Stimulated activated CD4-positive, alpha-beta T cell treated with anti-CD3 and anti-CD28 coated beads, Interleukin-4, amount 100 ng/mL, for 4 hours (primary cell): Measurements from ENCODE around the gene FSTL4.

Experiments used
- DNase-seq, 2 experiments: peaks; one replicate each; pipeline ENCODE4 v3.0.0-alpha.2; 2020

Gene FSTL4

DNA sequence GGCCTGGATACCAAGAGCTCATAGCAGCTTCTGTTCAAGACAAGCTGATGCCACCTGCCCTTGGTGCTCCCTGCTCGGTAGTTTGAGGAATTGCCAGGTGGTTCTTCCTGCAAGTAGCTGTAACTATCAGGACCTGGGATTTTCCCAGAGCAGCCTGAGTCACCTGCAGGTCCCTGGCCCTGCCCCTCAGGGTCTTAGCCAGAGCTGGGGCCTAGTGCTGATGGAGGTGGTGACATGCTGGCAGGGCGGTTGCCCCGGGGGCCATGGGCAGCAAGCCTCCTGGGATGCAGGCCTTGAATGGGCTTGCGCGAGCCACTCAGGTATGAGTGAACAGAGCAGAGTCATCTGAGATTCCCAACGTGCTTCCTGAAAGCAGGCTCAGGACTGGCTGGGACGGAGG is 298.3 kb downstream of the FSTL4 start:
- no peak for DNase-seq

DNA sequence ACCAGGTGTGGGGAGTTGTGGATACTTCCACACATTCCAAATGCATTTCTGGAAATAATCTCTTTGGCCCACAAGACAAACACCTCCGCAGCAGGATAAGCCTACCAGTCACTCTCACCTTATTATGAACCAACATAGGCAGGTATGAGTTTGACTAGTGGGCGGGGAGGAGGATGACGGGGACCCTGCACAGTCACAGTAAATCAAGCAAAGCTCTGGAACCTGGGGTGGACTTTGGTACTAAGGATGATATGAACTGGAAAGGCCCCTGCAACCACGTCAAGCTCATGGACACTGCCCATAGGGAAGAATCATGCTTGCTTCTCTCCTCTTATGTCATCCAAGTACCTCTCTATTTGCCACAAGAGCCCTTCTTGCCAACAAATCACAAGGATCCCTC is 301.2 kb downstream of the FSTL4 start:
- no peak for DNase-seq

DNA sequence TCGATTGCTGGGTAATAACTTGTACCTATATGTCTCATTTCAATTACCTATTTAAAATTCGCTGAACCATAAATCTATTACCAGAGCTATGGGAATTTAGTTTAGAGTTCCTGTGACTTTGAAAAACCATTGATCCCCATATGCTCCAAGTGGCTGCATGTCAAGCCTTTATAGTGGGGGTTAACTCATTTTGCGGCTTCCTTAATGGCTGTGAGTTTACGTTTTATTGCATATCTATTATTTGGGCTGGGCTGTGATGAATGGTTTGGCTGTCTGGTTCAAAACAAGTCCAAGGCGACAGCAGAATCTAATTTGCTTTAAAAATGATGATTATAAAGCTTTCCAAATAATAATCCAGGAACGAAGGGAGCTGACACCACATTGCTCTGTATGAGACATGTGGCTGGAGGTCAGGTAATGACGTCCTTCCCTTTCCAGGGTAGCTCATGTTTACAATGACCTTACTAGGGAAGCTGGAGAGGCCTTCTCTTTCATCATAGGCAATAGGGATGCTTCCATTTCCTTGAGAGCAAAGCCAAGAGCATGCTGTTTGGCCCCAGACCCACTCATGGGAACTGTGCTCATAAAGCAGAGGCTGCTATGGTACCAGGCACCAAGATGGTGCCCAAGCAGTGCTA is 302.2 kb downstream of the FSTL4 start:
- DNase-seq = no peak

DNA sequence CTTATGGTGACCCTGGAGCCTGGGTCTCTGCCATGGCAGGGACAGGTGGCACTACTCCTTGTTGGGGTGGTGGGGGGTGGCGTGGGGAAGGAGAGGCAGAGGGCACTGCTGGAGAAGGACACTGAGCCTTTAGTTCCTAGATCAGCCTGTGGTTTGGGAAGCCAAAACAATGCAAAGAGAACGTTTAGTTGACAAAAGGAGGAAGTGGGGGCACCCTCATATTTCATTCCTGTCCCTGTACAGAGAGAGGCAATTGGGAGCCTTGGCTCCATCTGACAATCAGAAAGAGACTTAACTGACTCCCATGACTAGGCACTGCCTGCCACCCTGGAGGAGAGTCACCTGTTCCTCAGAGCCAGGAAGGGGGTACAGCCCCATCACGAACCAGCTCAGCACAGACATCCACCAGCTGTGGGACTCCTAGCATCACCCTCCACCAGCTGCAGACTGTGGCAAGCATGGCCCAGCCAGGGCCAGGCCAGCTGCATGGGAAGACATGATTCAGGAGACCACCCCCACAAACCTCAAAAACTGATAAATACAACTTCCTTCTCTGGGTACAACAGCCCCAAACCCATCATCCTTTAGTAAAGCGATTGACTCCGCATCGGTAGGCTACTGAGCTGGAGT is 303.1 kb downstream of the FSTL4 start:
- no peak for DNase-seq

GRCh38 chr5:133307275-133307674 is 305.1 kb downstream of the FSTL4 start:
- DNase-seq = no peak

DNA sequence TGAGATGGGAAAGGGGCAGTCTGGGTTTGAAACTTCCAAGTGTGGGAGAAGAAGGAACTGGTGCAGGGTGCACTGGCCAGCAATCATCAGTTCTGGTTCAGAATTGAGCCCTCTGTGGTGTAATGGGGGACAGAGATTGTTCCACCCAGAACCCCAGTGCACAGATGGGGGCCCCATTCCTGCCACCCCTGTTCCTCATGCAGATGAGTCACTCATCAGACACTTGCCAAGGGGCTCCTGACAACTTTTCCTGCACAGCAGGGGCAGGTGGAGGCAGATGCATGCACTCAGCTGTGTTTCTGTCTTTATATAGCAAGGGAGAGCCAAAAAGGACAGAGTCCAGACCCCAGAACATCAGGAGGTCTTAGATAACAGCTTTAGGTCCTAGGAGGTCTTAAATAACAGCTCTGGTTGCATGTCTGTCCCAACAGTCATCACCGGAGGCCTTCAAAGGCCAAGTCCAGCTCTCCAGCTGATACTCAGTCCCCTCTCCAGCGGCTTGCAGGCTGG is 307.6 kb downstream of the FSTL4 start:
- DNase-seq = no peak

- no peak for DNase-seq
These were observed 308.2 kb downstream of the FSTL4 start for GRCh38 chr5:133304178-133304577.

DNA sequence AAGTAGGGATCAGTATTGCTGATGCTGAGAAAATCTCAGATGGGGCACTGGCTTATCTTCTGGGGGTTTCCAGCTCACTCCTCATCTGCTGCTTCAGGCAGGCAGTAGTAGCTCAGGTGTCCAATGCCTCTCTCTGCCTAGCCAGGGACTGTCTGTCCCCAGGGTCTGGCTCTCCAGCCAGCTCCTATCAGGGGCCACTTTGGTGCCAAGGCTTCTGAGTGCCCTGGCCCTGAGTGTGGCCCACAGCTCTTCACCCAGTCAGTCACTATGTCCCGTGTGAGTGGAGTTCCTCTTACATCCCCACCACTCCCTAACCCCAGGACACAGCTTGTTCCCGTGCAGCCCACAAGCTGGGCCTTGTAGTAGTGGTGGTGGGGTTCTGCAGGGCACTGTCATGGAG is 309.0 kb downstream of the FSTL4 start:
- no peak for DNase-seq

DNA sequence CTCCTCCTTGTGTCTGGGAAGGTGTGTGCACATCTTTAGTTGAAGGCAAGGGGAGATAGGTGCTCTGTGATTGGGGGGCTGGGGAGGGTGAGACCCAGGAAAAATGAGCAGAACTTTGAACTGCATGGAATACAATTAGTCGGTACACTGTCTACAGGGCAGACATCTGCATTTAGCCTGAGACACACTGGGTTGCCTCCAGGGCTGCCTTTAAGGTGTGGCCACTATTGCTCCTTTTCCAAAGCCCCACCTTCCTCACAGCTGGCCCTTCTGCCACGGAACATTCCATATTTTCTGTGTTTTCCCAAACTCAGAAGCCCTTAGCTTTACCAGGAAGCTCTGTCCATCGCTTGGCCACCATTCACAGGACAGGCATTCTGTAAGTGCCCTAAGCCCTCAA is 312.6 kb downstream of the FSTL4 start:
- DNase-seq = no peak

DNA sequence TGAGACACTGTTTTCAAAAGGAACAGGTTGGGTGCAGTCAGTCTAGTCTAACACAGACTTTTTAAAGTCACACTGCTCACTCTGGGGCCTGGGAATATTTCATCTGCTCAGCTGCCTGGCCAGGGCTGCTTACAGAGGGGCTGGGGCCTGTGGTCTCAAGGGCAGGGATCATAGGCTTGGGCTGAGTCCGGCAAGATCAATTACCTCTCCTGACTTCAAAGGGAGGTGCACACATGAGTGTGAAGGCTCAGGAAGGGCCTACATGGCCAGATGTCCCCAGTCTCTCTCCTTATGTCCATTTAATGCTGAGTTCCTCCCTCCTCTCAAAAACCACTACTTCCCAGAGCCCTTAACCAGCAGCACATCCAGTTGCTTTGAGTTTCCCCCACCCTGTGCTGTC is 313.3 kb downstream of the FSTL4 start:
- no peak for DNase-seq

GRCh38 chr5:133298447-133298846 is 313.9 kb downstream of the FSTL4 start:
- peak in 1 of 2 experiments; percentile 26 for DNase-seq

GRCh38 chr5:133297293-133297692 is 315.0 kb downstream of the FSTL4 start:
- no peak for DNase-seq

DNA sequence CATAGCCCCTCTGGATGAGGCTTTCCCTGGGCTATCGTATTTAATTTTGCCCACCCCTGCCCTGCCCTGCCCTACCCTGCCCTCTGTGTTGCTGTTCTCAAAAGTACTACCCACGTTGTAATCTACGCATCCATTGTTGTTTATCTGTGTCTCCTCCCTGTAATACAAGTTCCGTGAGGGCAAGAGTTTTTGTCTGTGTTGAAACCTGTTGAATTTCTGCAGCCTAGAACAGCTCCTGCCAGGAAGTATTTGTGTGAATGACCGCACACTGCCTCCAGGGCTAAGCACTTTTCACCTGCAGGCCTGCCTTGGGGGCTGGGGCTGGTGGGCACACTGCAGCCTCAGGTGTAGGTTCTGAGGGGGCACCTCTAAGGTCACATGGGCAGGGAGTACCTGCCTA is 315.7 kb downstream of the FSTL4 start:
- no peak for DNase-seq

DNA sequence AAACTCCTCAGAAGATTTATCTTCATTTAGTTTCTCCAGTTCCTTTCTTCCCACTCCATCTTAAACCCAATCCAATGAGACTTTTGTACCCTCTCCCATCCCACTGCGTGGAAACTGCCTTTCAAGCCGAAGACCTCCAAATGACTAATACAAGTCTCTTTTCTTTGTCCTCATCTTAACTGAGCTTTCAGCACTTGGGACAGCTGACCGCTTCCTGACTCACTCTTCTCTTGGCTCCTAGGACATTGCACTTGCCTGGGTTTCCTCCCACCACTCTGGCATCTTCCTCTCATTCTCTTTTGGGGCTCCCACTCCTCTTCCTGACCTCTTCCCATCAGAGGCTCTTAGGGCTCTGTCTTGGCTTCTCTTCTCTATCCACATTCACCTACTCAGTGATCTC is 316.8 kb downstream of the FSTL4 start:
- DNase-seq = no peak

DNA sequence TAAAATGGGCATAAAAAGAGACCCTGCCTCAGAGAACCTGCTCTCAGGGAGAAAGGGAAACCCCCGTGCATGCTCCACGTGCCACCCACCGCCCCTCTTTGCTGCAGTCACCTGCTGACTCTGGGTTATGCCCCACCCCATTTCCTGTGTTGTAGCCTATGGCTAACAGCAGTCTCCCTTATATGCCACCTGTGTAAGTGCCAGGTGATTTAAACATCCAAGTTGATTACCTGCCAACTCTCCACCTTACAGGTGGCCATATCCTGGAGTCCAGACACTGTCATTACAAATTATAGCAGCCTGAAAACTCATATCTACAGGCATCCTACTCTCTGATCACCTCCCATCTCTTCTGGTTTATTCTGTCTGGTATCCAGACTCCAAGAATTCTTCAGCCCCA is 318.0 kb downstream of the FSTL4 start:
- DNase-seq = no peak

GRCh38 chr5:133293960-133294359 is 318.4 kb downstream of the FSTL4 start:
- DNase-seq = no peak

- DNase-seq = no peak
These were observed 320.0 kb downstream of the FSTL4 start for GRCh38 chr5:133292300-133292699.

DNA sequence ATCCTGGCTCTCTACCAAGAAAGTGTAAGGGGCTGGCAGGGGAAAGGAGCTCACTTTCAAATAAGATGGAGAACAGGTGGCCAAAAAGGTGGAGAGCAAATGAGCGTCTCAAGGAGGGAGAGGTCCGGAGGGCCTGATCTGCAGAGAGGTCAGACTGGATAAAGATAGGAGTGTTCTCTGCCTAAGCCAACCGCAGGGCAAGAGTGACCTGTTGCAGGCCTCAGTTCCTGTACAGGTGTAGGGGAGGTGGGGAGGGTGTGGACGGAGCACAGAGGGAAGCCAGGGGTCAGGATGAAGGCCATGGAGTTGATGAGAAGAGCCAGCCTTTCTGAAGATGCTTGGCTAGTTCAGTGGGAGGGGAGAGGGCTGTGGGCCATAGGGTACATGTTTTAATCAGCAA is 320.8 kb downstream of the FSTL4 start:
- DNase-seq = no peak

- DNase-seq = no peak
These were observed 321.6 kb downstream of the FSTL4 start for GRCh38 chr5:133290669-133291240.

DNA sequence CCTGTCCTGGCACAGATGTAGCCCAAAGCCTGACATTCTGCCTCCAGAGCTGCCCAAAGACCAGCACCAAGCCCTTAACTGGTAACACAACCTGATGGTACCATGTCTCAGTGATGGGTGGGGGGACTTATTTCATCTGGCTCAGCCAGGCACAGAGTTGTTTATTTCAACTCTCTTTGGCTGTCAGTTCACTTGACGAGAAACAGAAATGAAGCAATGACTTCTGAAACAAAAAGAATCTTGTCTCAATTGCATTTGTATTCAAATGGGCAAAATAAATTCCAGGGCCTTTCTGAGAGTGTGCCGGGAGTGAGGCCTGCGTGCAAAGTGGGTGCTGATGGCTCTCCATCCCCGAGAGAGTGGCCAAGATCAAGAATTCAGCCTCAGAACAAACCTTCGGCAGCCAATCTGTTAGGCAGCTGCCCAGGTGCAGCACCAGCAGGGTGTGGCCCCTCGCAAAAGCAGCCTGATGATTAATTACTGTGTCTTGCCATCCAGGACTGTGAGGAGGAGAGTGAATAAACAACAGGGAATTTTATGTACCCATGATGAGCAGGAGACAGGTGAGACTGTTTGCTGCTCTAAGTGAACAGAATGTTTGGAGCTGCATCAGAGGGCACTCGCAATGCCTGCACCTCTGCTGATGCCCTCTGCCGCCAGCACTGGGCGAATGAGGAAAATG is 322.5 kb downstream of the FSTL4 start:
- DNase-seq = no peak

GRCh38 chr5:133287500-133287899 is 324.8 kb downstream of the FSTL4 start:
- peak; percentile 8 to 9 for DNase-seq

DNA sequence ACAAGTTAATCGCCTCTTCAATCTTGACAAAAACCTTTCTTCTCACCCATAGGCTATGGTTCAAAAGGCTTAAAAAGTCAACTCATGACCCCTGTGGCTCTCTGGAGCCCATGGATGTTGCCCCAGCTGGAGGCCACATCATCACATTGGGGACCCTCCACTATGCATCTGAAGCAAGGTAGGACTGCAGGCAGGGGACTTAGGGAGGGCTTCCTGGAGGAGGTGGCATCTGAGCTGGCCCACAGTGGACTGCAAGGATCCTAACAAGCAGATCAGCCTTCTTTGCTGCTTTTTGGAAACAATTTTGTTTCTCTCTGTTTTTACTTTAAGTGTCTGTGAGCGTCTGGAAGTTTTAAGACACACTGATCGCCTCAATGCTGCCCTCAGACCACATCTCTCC is 325.9 kb downstream of the FSTL4 start:
- no peak for DNase-seq

- DNase-seq = no peak
These were observed 326.7 kb downstream of the FSTL4 start for GRCh38 chr5:133285583-133286021.

DNA sequence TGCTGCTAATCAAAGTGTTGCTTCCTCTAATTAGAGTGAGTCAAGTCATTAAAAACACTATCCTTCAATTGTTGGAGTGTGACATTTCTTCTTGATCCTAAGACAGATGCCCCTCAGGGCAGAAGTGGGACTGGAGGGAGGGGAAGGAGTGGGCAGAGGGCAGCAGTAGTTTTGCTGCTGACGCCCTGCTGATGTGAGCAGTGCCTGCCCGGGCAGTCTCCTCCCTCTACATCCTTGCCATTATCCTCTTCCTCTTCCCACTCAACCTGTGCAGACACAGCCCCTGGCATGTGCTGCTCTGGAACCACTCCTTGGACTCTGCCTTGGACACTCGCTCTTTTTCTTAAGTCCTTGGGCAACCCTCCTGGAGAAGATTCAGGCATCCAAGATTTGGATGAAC is 328.0 kb downstream of the FSTL4 start:
- DNase-seq = no peak
